GM19455 (cell line): ENCODE measurements around the gene GGA3.

Source experiments
- ATAC-seq: cut with Tn5 transposase; IDR thresholded peaks from one replicate; pipeline ENCODE4 v1.9.1; 2021; ENCODE audit not compliant: unreplicated experiment

The GGA3 gene

GRCh38 chr17:75249564-75249963 lies 11.8 kb downstream of the GGA3 start:
- ATAC-seq: no peak

- no peak for ATAC-seq
Observed at GRCh38 chr17:75246404-75246803, 15.0 kb downstream of the GGA3 start.

- ATAC-seq: no peak
Observed at GRCh38 chr17:75245011-75245410, 16.4 kb downstream of the GGA3 start.

DNA sequence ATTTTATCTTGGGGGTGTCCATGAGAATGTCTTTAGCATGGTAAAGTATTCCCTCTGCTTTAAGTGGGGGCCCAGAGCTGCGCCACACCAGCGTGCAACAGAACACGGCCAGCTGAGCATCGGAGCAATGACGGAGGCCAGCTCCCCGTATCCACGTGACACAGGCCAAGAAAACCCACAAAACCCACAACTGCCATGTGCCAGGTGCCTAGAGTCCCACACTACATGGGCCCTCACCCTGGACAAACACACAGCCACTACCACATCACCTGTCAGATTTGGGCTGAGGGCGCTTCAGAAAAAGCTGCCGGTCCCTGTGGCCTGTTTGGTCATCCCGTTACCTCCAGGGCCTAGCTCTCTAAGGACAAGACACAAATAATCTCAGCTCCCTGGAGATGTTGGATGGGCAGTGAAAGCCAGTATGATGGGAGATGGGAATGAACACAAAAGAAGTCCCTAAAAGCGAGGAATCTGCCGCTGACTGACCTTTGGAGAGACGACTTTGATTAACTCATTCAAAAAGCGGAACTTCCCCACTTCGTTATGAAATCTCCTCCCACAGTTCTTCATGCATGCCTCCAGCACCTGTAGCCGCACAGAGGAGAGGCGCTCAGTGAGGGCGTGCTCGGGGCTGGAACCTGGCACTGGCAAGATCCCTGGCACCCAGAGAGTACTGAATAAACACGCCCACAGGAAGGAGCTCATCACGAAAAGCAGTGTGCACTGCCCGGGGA lies 17.1 kb downstream of the GGA3 start:
- no peak for ATAC-seq

- no peak for ATAC-seq
Observed at GRCh38 chr17:75242461-75243042, 18.9 kb downstream of the GGA3 start.

GRCh38 chr17:75241996-75242460 lies 19.4 kb downstream of the GGA3 start:
- no peak for ATAC-seq

DNA sequence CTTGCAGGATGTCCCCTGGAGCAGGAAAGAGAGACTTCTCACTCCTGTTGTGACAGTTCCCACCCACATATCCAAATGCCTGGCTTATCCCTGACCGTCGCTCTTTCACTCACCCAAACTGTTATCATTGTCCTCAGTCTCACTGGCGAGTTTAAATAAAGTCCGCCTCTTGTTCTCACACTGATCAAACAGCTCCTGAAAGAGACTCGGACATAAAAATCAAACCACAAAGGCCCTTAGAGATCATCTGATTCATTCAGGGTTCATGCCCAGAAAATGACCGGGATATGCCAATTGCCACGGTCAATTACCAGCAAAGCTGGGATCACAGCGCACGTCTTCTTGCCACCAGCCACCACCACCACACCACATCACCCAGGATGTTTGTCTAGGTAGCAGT lies 19.9 kb downstream of the GGA3 start:
- no peak for ATAC-seq

GRCh38 chr17:75241143-75241430 lies 20.3 kb downstream of the GGA3 start:
- ATAC-seq: no peak

DNA sequence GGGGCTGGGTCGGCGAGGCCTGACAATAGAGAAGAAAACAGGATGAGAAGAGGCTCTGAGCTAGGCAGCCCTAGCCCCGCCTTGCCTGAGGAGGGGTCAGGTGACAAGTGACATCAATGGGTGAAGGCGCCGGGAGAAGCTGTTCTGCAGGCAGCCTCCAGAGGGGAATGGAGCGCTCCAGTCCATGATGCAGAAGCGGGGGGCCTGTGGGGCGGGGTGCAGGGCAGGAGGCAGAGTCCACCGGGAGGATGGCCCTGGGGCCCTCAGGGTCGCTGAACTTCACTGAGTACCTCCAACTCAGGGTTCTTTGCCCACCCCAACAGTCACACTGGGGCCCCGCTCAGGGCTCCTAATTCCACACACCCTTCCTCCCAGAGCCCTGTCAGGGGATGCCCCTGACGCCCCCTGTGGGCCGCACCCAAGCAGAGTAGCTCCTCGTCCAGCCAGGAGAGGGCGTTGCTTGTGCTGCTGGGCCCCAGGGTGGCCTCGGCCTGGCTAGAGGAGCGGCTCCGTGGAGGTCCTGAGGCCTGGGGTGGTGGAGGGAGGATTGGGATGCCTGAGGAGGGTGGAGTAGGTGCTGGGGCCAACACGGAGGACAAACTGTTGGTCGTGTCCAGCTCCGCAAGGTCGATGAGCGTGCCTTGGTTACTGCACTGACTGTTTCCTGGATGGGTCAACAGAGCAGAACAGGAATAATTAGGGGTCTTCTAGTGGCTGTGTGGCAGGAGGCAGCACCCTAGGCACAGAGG lies 20.8 kb downstream of the GGA3 start:
- no peak for ATAC-seq

- no peak for ATAC-seq
Observed at GRCh38 chr17:75239778-75240393, 21.5 kb downstream of the GGA3 start.

DNA sequence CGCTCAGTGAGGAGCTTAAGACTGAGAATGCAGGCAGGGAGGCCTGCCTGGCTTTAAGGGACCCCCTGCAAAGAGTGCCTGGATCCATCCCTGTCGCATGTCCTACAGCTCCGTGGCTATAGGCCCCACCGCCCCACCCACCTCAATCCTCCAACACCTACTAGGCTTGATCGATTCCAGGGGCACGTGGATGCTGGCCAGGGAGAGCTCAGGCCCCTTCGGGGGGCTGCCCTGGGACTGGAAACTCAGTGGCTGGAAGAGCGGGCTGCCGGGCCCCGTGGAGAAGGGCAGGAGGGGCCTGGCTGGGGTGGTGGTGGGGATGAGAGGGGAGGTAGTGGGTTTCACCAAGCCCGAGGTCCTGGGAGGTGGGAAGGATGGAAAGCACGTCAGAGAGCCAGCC lies 22.2 kb downstream of the GGA3 start:
- ATAC-seq: no peak

GRCh38 chr17:75238684-75239191 lies 22.7 kb downstream of the GGA3 start:
- ATAC-seq: no peak

DNA sequence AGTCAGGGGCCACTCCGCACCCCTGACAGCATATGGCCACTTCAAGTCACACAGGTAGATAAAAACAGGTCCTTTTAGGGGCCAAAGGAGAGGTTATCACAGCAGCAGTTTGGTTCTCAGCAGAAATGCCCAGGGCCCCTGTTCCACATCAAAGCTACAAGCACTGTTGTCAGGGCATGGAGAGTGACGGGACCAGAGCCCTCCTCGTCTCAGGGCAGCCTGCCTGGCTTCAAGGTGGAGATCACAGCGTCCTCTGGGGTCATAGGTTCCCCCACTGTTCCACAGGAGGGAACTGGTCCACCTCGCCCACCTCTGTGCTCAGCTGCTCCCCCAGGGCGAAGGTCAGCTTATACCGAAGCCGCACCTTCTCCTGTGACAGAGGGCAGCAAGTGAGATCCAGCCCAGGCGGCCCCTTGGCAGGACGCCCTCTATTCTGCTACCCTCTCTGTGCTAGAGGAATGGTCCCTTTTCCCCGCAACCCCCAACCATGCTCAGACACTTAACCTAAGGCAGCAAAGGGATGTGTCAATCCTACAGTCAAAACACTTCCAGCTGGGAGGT lies 23.3 kb downstream of the GGA3 start:
- ATAC-seq: no peak

- ATAC-seq: no peak
Observed at GRCh38 chr17:75237100-75238014, 24.0 kb downstream of the GGA3 start.

DNA sequence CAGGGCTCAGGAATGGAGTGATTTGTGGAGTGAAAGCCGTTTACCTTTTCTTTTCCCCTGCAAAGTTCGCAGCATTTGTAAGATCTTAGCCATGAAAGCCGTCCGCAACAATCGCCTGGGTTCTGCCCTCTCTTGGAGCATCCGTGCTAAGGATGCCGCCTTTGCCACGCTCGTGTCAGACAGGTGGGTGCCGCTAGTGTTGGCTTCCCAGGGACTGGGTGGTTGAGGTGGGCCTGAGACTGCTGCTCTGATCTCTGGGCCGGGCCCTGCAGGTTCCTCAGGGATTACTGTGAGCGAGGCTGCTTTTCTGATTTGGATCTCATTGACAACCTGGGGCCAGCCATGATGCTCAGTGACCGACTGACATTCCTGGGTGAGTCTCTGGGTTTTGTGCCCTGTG lies 28.6 kb downstream of the GGA3 start:
- no peak for ATAC-seq

DNA sequence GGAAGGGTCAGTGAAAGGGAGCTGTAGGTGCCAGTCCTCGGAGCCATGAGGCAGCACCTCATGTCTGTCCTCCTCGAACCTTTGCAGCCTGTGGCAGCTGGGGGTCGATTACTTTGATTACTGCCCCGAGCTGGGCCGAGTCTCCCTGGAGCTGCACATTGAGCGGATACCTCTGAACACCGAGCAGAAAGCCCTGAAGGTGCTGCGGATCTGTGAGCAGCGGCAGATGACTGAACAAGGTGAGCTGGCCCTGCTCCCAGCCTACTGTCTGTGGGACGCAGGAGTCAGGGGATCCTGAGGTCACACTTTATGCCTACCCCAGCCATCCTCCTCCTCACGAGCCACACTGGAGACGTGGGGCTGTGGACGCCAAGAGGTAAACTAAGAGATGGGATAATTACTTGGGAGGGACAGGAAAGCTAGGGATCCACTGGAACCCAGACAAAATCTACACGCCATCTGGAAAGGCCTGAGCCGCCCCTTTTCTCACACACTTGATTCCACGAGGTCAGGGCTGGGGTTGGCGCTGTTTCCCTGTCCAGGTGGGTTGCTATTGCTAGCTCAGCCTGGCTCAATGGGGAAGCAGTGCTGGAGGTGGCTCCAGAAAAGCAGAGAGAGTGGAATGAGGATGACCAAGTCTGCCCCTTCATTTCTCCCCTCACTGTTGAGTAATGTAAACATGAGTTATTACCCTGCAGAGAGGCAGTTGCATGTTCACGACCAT lies 29.5 kb downstream of the GGA3 start:
- no peak for ATAC-seq

- no peak for ATAC-seq
Observed at GRCh38 chr17:75231071-75231470, 30.3 kb downstream of the GGA3 start.

DNA sequence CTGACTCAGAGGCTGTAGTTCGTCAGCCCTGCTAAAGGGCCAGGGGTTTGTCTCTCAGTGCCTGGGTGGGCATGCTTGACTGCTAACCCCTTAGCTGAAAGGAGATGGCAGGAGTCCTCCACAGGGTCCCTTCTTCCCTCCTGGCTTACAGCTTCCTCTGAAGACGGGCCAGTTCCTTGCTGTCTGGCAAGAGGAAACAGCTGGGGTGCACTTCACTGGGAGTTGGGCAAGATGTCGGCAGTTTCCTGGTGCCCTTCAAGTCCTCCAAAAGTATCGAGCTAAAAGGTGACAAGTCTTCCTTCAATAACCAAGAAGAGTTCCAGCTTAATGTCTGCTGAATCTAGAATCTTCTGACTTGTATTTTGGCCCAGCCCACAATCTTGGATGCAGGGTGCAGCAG lies 32.6 kb downstream of the GGA3 start:
- ATAC-seq: no peak

DNA sequence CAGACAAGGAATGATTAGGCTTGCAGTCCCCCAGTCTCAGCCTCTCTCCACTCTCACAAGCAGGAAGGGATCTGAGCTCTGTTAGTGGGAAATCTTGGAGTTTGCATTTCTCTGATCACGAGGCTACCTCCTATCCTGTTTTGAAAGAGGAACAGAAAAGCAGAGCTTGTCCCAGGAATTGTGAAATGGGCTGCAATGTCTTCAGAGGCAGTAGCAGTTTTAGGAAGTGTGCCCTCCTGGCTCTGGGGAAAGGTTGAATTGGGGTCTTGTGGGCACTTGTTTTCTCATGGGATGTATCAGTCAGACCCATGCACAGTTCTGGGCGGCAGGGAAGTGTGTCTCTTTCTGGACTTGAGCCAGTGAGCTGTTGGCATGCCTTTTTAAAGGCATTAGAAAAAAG lies 33.1 kb downstream of the GGA3 start:
- no peak for ATAC-seq

GRCh38 chr17:75227729-75228128 lies 33.7 kb downstream of the GGA3 start:
- ATAC-seq: no peak
